Hepatocyte (in vitro differentiated cells): Measurements from ENCODE around the gene MARCHF9. TPM values are rescaled to one million over a fixed set of nuclear protein-coding genes. Genes with fewer than 3 reads are reported as not detected.

Experiments used
- DNase-seq: peaks from one replicate; pipeline ENCODE4 v3.0.0-alpha.2; 2016; ENCODE audit warnings: low spot score
- H2AFZ ChIP-seq: fragments of 200-600 bp; sonication (generic); 2 replicates; pipeline ENCODE4 v1.6.0; 2016; ENCODE audit warnings: antibody characterized with exemption, mild to moderate bottlenecking
- H3K27ac ChIP-seq: fragments of 200-600 bp; sonication (generic); 2 replicates; pipeline ENCODE4 v1.5.1; 2016; ENCODE audit warnings: mild to moderate bottlenecking
- H3K27me3 ChIP-seq: fragments of 200-600 bp; sonication (generic); 2 replicates; pipeline ENCODE4 v1.6.1; 2016
- H3K36me3 ChIP-seq: fragments of 200-600 bp; sonication (generic); replicated peaks from 2 replicates; pipeline ENCODE4 v1.5.1; 2016; ENCODE audit warnings: low read depth; ENCODE audit not compliant: insufficient read depth
- H3K4me1 ChIP-seq: fragments of 200-600 bp; sonication (generic); 2 replicates; pipeline ENCODE4 v1.5.1; 2016; ENCODE audit warnings: mild to moderate bottlenecking, moderate library complexity; ENCODE audit not compliant: insufficient read depth
- H3K4me2 ChIP-seq: fragments of 200-600 bp; sonication (generic); 2 replicates; pipeline ENCODE4 v1.6.0; 2016
- H3K4me3 ChIP-seq: fragments of 200-600 bp; sonication (generic); 2 replicates; pipeline ENCODE4 v1.5.1; 2016; ENCODE audit warnings: mild to moderate bottlenecking
- H3K79me2 ChIP-seq: fragments of 200-600 bp; sonication (generic); 2 replicates; pipeline ENCODE4 v1.6.0; 2017; ENCODE audit warnings: mild to moderate bottlenecking
- H3K9me2 ChIP-seq: fragments of 200-600 bp; sonication (generic); replicated peaks from 2 replicates; pipeline ENCODE4 v1.6.0; 2017; ENCODE audit warnings: mild to moderate bottlenecking; ENCODE audit not compliant: insufficient read depth
- H3K9me3 ChIP-seq: fragments of 200-600 bp; sonication (generic); 2 replicates; pipeline ENCODE4 v1.5.1; 2016; ENCODE audit warnings: low read depth, mild to moderate bottlenecking
- H4K20me1 ChIP-seq: fragments of 200-600 bp; sonication (generic); 2 replicates; pipeline ENCODE4 v1.6.0; 2016; ENCODE audit warnings: mild to moderate bottlenecking; ENCODE audit not compliant: insufficient read depth, poor library complexity, severe bottlenecking
- EZH2 ChIP-seq: fragments of 200-600 bp; sonication (generic); IDR thresholded peaks from 2 replicates; pipeline ENCODE4 v1.6.1; 2016; ENCODE audit warnings: antibody characterized with exemption, mild to moderate bottlenecking, borderline replicate concordance
- EZH2phosphoT487 ChIP-seq: fragments of 200-600 bp; sonication (generic); IDR thresholded peaks from one replicate; pipeline ENCODE4 v1.6.1; 2018; ENCODE audit warnings: antibody characterized with exemption, mild to moderate bottlenecking, low read depth, moderate library complexity; ENCODE audit not compliant: unreplicated experiment, severe bottlenecking
- WGBS: methylation state at CpG from one replicate; pipeline ENCODE4 v1.1.6; 2016; ENCODE audit warnings: low lambda C conversion rate; ENCODE audit errors: missing lambda C conversion rate; 5-methylcytosine and 5-hydroxymethylcytosine counted together
- polyA plus RNA-seq: library from polyadenylated mRNA; unstranded; fragments of >200 nt; fragmentation: Nextera tagmentation; extraction: Ambion mirVana; gene quantifications from 2 replicates; pipeline ENCODE4 v1.2.1, GENCODE V29; 2016
- total RNA-seq: library from RNA; depleted of rRNA; stranded (reverse); fragments of >200 nt; gene quantifications from 2 replicates; pipeline ENCODE4 v1.2.3, GENCODE V29; 2014
- TF ChIP-seq, protein P1 (sequence below): fragments of 200-600 bp; sonication (generic); IDR thresholded peaks from 2 replicates; pipeline ENCODE4 v1.5.1; 2016; ENCODE audit warnings: antibody characterized with exemption, mild to moderate bottlenecking; ENCODE audit not compliant: poor library complexity

Gene MARCHF9
- total and polyA plus RNA-seq, 2 experiments from 2014 or later = 13.6 to 16.9 TPM

DNA sequence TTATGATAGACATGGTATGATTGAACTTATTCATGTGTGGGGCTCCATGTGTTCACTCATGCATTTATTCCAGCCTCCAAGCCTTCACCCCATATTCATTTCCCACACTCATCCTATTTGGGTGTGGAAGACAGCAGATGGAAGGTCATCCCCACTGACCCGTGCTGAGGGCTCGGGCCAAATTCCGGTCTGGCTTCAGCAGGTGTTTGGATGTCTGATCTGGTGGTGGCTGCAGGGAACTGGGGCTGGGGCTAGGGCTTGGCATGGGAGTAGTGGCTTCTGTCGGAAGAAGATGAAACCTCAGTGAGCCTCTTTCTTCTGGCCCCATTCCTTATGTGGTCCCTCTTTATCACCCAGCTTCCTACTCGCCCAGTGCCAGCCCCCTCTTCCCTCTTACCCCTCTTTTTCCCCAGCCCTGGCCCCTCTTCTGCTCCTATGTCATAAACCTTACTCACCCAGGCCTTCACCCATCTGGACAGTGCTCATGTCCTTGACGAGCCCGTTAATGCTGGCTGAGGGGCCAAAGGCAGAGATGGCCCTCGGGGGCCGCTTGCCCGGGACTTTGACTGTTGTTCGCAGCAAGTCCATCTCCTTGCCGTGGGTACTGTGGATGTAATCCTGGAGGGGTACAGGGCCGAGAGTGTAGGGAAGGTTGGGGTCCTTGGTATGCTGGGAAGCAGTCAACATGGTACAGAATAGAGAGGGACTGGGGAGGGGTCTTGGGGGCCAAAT lies 24.4 kb upstream of the MARCHF9 start:
- Histone ChIP-seq H3K36me3 (no peaks in the 10 kb centered on the region), H3K4me1 (peaks cover 6% of the 10 kb centered on the region), H3K79me2 (no peaks in the 10 kb centered on the region), H4K20me1 (no peaks in the 10 kb centered on the region), H3K27ac (no peak overlapping the region), H2AFZ (no peak overlapping the region), H3K9me3 (no peaks in the 10 kb centered on the region), H3K27me3 (peaks cover 92% of the 10 kb centered on the region), H3K4me3 (no peak overlapping the region), H3K9me2 (no peaks in the 10 kb centered on the region), H3K4me2 (no peak overlapping the region)
- DNase-seq = no peak
- 78% methylated on average over 13 of the region's 13 CpGs for WGBS
- no peak for TF ChIP-seq EZH2
- TF ChIP-seq, protein P1, sequence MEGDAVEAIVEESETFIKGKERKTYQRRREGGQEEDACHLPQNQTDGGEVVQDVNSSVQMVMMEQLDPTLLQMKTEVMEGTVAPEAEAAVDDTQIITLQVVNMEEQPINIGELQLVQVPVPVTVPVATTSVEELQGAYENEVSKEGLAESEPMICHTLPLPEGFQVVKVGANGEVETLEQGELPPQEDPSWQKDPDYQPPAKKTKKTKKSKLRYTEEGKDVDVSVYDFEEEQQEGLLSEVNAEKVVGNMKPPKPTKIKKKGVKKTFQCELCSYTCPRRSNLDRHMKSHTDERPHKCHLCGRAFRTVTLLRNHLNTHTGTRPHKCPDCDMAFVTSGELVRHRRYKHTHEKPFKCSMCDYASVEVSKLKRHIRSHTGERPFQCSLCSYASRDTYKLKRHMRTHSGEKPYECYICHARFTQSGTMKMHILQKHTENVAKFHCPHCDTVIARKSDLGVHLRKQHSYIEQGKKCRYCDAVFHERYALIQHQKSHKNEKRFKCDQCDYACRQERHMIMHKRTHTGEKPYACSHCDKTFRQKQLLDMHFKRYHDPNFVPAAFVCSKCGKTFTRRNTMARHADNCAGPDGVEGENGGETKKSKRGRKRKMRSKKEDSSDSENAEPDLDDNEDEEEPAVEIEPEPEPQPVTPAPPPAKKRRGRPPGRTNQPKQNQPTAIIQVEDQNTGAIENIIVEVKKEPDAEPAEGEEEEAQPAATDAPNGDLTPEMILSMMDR = no peak
- TF ChIP-seq EZH2phosphoT487 = no peak

DNA sequence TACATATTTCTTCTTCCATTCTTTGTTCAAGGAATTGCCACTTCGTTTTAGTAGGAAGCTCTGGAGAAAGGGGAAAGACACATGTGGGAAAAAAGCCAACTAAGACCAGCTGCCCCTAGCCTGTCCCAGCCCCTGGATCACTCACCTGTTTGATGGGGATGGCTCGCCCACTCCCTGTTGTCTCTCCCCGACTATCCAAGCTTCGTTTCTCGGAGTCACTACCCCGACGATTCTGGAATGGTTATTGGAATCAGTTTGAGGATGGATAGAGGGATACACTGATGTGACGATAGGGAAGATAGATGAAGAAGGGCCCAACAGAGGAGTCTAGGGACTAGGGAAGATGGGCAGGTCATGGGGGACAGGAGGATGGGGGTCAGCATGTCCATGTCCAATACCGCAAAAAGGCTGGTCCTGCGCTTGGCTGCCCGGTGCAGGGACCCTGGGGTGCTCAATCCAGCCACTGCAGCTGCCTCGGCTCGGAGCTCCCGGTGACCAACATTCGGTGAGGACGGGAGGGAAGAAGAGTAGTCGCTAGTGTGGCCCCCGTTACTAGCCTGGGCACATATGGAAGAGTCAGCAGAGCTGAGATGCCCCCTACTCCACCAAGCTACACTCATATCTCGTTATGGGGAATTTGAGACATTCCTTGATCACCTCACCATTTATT lies 23.4 kb upstream of the MARCHF9 start:
- H4K20me1 ChIP-seq = no peaks in the 10 kb centered on the region
- no peak overlapping the region for H3K4me2 ChIP-seq
- no peak for DNase-seq
- H3K27me3 ChIP-seq = peaks cover 96% of the 10 kb centered on the region
- no peaks in the 10 kb centered on the region for H3K36me3 ChIP-seq
- TF ChIP-seq EZH2phosphoT487 = no peak
- no peak for TF ChIP-seq EZH2
- TF ChIP-seq, protein P1 = no peak
- peaks cover 16% of the 10 kb centered on the region for H3K4me1 ChIP-seq
- WGBS = 80% methylated on average over 19 of the region's 19 CpGs
- no peaks in the 10 kb centered on the region for H3K9me3 ChIP-seq
- H3K9me2 ChIP-seq = no peaks in the 10 kb centered on the region
- no peak overlapping the region for H2AFZ ChIP-seq
- H3K79me2 ChIP-seq = no peaks in the 10 kb centered on the region
- no peak overlapping the region for H3K4me3 ChIP-seq
- no peak overlapping the region for H3K27ac ChIP-seq

DNA sequence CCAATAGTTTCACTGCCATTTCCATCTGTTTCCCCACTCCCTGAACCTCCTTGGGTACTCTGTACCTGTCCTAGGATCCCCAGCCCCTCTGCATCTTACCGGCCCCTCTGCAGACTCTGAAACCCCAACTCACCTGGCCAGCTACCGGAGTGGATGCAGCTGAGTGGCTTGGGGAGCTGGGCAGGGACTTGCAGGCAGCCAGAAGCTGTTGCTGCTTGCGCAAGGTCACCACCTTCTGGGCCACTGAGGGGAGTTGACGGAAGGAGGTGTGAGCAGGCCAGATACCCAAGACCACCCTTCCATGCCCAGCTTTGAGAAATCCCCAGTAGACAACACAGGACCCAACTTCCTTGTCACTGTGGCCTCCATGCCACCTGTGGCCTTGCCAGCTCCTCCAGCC lies 22.6 kb upstream of the MARCHF9 start:
- whole genome bisulfite sequencing = 65% methylated on average over 4 of the region's 4 CpGs
- H3K27ac ChIP-seq = no peak overlapping the region
- TF ChIP-seq EZH2 (no peak), EZH2phosphoT487 (no peak)
- TF ChIP-seq, protein P1 = no peak
- no peak overlapping the region for H2AFZ ChIP-seq
- H3K27me3 ChIP-seq = peaks cover 96% of the 10 kb centered on the region
- no peaks in the 10 kb centered on the region for H3K9me3 ChIP-seq
- DNase-seq = no peak
- no peaks in the 10 kb centered on the region for H4K20me1 ChIP-seq
- H3K36me3 ChIP-seq = no peaks in the 10 kb centered on the region
- H3K9me2 ChIP-seq = no peaks in the 10 kb centered on the region
- no peak overlapping the region for H3K4me3 ChIP-seq
- no peak overlapping the region for H3K4me2 ChIP-seq
- peaks cover 15% of the 10 kb centered on the region for H3K4me1 ChIP-seq
- no peaks in the 10 kb centered on the region for H3K79me2 ChIP-seq
